ENCODE results near the gene SLC16A3.

DNA sequence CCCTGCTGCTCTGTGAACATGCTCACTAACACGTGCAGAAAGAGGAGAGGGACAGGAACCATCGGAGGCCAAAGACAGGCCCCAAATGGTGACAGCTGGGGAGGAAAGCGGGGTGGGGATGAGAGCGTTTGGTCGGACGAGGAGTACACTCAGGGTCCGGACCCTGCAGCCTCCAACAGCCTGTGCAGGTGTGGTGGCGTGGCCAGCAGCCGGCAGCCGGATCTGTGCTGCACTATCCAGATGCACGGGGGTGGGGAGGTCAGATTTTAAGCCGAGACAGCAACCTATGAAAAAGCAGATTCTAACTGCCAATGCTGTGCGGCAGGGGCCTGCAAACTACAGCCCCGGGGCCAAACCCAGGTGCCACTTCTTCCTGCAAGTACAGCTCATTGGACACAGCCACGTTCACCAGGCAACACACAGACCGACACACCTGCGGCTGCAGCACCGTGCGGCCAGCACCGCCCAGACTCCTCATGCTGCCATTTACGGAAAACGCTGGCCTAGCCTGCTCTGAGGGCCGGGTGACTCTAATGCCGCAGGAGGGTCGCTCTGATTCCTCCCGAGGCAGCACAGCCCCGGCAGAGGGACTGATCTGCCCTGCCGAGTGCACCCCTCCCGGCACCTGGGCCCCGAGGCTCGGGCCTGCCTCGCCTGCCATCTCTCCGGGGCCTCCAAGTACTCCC, 21.2 kb downstream of the SLC16A3 start:
- TF ChIP-seq, protein P1, sequence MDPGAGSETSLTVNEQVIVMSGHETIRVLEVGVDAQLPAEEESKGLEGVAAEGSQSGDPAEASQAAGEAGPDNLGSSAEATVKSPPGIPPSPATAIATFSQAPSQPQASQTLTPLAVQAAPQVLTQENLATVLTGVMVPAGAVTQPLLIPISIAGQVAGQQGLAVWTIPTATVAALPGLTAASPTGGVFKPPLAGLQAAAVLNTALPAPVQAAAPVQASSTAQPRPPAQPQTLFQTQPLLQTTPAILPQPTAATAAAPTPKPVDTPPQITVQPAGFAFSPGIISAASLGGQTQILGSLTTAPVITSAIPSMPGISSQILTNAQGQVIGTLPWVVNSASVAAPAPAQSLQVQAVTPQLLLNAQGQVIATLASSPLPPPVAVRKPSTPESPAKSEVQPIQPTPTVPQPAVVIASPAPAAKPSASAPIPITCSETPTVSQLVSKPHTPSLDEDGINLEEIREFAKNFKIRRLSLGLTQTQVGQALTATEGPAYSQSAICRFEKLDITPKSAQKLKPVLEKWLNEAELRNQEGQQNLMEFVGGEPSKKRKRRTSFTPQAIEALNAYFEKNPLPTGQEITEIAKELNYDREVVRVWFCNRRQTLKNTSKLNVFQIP (CRISPR knock-in tag; IDR thresholded peaks at IDR 0.05; ENCODE audit: borderline replicate concordance, low read depth): no peak
- TF ChIP-seq ZNF8 (CRISPR knock-in tag; IDR thresholded peaks at IDR 0.05) (no peak), CSDC2 (CRISPR knock-in tag; IDR thresholded peaks at IDR 0.05) (no peak), BACH2 (CRISPR knock-in tag; IDR thresholded peaks at IDR 0.05; ENCODE audit: borderline replicate concordance) (no peak), PPARA (CRISPR knock-in tag; IDR thresholded peaks at IDR 0.05; ENCODE audit: borderline replicate concordance) (no peak), ARNTL (CRISPR knock-in tag; IDR thresholded peaks at IDR 0.05; ENCODE audit: borderline replicate concordance, low read depth) (no peak), RARB (CRISPR knock-in tag; IDR thresholded peaks at IDR 0.05) (no peak), ZFP30 (CRISPR knock-in tag; IDR thresholded peaks at IDR 0.05) (no peak)
- TF ChIP-seq, protein P2, sequence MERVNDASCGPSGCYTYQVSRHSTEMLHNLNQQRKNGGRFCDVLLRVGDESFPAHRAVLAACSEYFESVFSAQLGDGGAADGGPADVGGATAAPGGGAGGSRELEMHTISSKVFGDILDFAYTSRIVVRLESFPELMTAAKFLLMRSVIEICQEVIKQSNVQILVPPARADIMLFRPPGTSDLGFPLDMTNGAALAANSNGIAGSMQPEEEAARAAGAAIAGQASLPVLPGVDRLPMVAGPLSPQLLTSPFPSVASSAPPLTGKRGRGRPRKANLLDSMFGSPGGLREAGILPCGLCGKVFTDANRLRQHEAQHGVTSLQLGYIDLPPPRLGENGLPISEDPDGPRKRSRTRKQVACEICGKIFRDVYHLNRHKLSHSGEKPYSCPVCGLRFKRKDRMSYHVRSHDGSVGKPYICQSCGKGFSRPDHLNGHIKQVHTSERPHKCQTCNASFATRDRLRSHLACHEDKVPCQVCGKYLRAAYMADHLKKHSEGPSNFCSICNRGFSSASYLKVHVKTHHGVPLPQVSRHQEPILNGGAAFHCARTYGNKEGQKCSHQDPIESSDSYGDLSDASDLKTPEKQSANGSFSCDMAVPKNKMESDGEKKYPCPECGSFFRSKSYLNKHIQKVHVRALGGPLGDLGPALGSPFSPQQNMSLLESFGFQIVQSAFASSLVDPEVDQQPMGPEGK (CRISPR knock-in tag; IDR thresholded peaks at IDR 0.05; ENCODE audit: borderline replicate concordance): no peak
